Sigmoid colon (tissue), 7 donors: ENCODE data around the gene CPXM2. TPM values are rescaled to one million over a fixed set of nuclear protein-coding genes. Genes with fewer than 3 reads are reported as not detected.

Source experiments
- DNase-seq: peaks from one replicate; pipeline ENCODE4 v3.0.0-alpha.2; 2019
- H3K27ac ChIP-seq, 4 donors: fragments of 200-600 bp; sonication (generic); one replicate each; pipeline ENCODE4 v1.5.1; 2016 to 2019; ENCODE audit warnings: mild to moderate bottlenecking in 1 of 4
- H3K27me3 ChIP-seq, 3 donors: fragments of 200-600 bp; sonication (generic); one replicate each; pipeline ENCODE4 v1.5.1; 2019; ENCODE audit warnings: mild to moderate bottlenecking in 1 of 3
- H3K36me3 ChIP-seq, 4 donors: fragments of 200-600 bp; sonication (generic); one replicate each; pipeline ENCODE4 v1.5.1; 2016 to 2019
- H3K4me1 ChIP-seq, 4 donors: fragments of 200-600 bp; sonication (generic); one replicate each; pipeline ENCODE4 v1.5.1; 2017 to 2019
- H3K4me3 ChIP-seq, 4 donors: fragments of 200-600 bp; sonication (generic); one replicate each; pipeline ENCODE4 v1.5.1; 2017 to 2019; ENCODE audit warnings: mild to moderate bottlenecking in 2 of 4, moderate library complexity in 1 of 4
- H3K9me3 ChIP-seq, 4 donors: fragments of 200-600 bp in 3 of 4; sonication (generic) in 3 of 4; one replicate each; pipeline versions ENCODE4 v1.5.1 to v1.6.1; 2013 to 2019
- EP300 ChIP-seq, 4 donors: sonication (generic); formaldehyde crosslinking; IDR thresholded peaks; one replicate each; pipeline ENCODE4 v1.6.1; 2017; ENCODE audit warnings: antibody characterized with exemption in 4 of 4
- POLR2A ChIP-seq, 2 donors: fragments of 450-650 bp; IDR thresholded peaks; one replicate each; pipeline ENCODE4 v1.6.1; 2016; ENCODE audit warnings: antibody characterized with exemption in 2 of 2, mild to moderate bottlenecking in 2 of 2, moderate library complexity in 2 of 2
- POLR2AphosphoS5 ChIP-seq, 4 donors: sonication (generic); formaldehyde crosslinking; IDR thresholded peaks; one replicate each; pipeline ENCODE4 v1.6.1; 2017; ENCODE audit warnings: antibody characterized with exemption in 4 of 4
- WGBS, 2 donors: extraction: QIAGEN DNeasy Blood & Tissue Kit; methylation state at CpG; one replicate each; pipeline ENCODE4 v1.1.7; 2013; 5-methylcytosine and 5-hydroxymethylcytosine counted together
- intact Hi-C: fragments of 100-400 bp; cut with DNase I; formaldehyde crosslinking; loops from one replicate; pipeline ENCODE4 v1.15.1; 2023
- polyA plus RNA-seq, 3 donors: library from polyadenylated mRNA; stranded (reverse); fragments of 200-250 nt; gene quantifications; one replicate each; pipeline ENCODE4 v1.2.3, GENCODE V29; 2013
- total RNA-seq, 4 donors: library from RNA; depleted of rRNA; stranded (reverse); fragments of >200 nt; gene quantifications; one replicate each; pipeline ENCODE4 v1.1.0, GENCODE V29; 2016
- TF ChIP-seq, protein P1 (sequence below), 4 experiments: fragments of 450-650 bp in 3 of 4; fragments of 200-600 bp in 1 of 4; IDR thresholded peaks; one replicate each; pipeline ENCODE4 v1.5.1; 2016 to 2019; ENCODE audit warnings: antibody characterized with exemption in 4 of 4, mild to moderate bottlenecking in 3 of 4, moderate library complexity in 2 of 4
- donor health status: healthy with polysubstance abuse.
- donor health status: Bipolar disorder and iron deficiency.
- donor health status: healthy.

Gene CPXM2
- total and polyA plus RNA-seq, 7 donors, result 0.69 to 153 (median 48.5) TPM

DNA sequence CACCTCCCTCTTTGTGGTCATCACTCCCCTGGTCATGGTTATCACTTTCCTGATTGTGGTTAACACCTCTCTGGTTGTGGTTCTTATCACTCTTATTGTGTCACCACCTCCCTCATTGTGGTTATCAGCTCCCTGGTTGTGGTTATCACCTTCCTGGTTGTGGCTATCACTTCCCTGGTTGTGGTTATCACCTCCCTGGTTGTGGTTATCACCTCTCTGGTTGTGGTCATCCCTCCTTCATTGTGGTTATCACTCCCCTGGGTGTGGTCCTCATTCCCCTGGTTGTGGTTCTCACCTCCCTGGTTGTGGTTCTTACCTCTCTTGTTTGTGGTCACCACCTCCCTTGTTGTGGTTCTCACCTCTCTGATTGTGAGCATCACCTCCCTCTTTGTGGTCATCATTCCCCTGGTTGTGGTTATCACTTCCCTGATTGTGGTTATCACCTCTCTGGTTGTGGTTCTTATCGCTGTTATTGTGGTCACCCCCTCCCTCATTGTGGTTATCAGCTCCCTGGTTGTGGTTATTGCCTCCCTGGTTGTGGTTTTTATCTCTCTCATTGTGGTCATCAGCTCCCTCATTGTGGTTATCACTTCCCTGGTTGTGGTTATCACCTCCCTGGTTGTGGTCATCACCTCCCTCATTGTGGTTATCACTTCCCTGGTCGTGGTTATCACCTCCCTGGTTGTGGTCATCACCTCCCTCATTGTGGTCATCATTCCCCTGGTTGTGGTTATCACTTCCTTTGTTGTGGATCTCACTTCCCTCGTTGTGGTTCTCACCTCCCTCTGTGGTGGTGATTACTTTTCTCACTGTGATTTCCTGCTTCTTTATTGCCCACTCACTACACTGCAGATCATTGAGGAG, 118.7 kb downstream of the CPXM2 start:
- DNase-seq, result peak; percentile 12
- H3K27ac ChIP-seq, result peak overlapping the region in 1 of 4 donors; percentile 1
- peaks cover 0 to 32% (median 9%) of the 10 kb centered on the region in 4 donors for H3K36me3 ChIP-seq
- TF ChIP-seq EP300 (IDR thresholded peaks at IDR 0.05) (no peak), POLR2A (IDR thresholded peaks at IDR 0.05) (no peak), POLR2AphosphoS5 (IDR thresholded peaks at IDR 0.05) (no peak)
- TF ChIP-seq, protein P1, sequence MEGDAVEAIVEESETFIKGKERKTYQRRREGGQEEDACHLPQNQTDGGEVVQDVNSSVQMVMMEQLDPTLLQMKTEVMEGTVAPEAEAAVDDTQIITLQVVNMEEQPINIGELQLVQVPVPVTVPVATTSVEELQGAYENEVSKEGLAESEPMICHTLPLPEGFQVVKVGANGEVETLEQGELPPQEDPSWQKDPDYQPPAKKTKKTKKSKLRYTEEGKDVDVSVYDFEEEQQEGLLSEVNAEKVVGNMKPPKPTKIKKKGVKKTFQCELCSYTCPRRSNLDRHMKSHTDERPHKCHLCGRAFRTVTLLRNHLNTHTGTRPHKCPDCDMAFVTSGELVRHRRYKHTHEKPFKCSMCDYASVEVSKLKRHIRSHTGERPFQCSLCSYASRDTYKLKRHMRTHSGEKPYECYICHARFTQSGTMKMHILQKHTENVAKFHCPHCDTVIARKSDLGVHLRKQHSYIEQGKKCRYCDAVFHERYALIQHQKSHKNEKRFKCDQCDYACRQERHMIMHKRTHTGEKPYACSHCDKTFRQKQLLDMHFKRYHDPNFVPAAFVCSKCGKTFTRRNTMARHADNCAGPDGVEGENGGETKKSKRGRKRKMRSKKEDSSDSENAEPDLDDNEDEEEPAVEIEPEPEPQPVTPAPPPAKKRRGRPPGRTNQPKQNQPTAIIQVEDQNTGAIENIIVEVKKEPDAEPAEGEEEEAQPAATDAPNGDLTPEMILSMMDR (IDR thresholded peaks at IDR 0.05), result no peak
- intact Hi-C loops, result loop anchor here (5.0 to 10.0 kb wide), 2 partner anchors 92 to 119 kb away; partner anchors contain the start of gene CPXM2
- no peaks in the 10 kb centered on the region for H3K27me3 ChIP-seq
- peaks cover 0 to 21% (median 15%) of the 10 kb centered on the region in 4 donors for H3K4me1 ChIP-seq
- no peak overlapping the region for H3K4me3 ChIP-seq
- WGBS, 2 donors, result 39 to 42% methylated on average over 3 of the region's 3 CpGs
- no peaks in the 10 kb centered on the region for H3K9me3 ChIP-seq

DNA sequence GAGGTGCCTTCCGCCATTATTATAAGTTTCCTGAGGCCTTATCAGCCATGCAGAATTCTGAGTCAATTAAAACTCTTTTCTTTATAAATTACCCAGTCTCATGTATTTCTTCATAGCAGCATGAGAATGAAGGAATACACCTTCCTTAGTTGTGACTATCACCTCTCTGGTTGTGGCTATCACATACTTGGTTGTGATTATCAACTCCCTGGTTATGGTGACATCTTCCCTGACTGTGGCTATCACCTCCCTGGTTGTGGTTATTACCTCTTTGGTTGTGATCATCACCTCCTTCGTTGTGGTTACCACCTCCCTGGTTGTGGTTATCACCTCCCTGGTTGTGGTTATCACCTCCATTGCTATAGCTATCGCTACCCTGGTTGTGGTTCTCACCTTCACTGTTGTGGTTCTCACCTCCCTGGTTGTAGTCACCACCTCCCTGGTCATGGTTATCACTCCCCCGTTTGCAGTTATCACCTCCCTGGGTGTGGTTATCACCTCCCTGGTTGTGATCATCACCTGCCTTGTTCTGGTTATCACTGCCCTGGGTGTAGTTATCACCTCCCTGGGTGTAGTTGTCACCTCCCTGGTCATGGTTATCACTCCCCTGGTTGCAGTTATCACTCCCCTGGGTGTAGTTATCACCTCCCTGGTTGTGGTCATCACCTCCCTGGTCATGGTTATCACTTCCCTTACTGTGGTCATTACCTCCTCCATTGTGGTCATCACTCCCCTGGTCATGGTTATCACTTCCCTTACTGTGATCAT, 119.5 kb downstream of the CPXM2 start:
- no peaks in the 10 kb centered on the region for H3K9me3 ChIP-seq
- no peak overlapping the region for H3K4me3 ChIP-seq
- no peaks in the 10 kb centered on the region for H3K27me3 ChIP-seq
- H3K4me1 ChIP-seq, result peaks cover 0 to 20% (median 18%) of the 10 kb centered on the region in 4 donors
- WGBS, 2 donors, result 73 to 77% methylated on average over 4 of the region's 4 CpGs
- peaks cover 0 to 39% (median 9%) of the 10 kb centered on the region in 4 donors for H3K36me3 ChIP-seq
- no peak overlapping the region for H3K27ac ChIP-seq
- peak; percentile 6 for DNase-seq
- intact Hi-C loops, result loop anchor here (5.0 to 10.0 kb wide), 2 partner anchors 93 to 120 kb away; partner anchors contain the start of gene CPXM2
- TF ChIP-seq EP300 (IDR thresholded peaks at IDR 0.05), result no peak
- TF ChIP-seq POLR2A (IDR thresholded peaks at IDR 0.05), result no peak
- TF ChIP-seq POLR2AphosphoS5 (IDR thresholded peaks at IDR 0.05), result no peak
- TF ChIP-seq, protein P1 (IDR thresholded peaks at IDR 0.05), result no peak

DNA sequence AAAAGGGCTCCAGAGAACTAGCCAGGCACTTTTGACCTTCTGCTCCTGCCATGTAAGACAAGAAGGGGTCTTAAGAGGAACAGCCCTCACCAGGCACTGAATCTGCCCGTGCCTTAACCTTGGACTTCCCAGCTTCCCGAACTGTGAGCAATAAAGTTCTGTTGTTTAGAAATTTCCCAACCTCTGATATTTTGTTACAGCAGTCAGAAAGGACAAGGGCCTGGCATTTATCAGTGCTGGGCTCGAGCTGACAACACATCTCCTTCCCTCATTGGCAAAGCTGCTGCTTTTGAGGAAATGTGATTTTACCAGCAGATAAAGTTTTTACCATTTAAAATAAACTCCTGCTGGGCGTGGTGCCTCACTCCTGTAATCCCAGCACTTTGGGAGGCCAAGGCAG, 122.0 kb downstream of the CPXM2 start:
- H3K4me1 ChIP-seq, result peaks cover 0 to 32% (median 23%) of the 10 kb centered on the region in 4 donors
- peak; percentile 85 to 93 (median 89) for TF ChIP-seq POLR2AphosphoS5 (IDR thresholded peaks at IDR 0.05)
- peak; percentile 25 to 80 (median 61) for TF ChIP-seq EP300 (IDR thresholded peaks at IDR 0.05)
- TF ChIP-seq POLR2A (IDR thresholded peaks at IDR 0.05), result no peak
- TF ChIP-seq, protein P1 (IDR thresholded peaks at IDR 0.05), result no peak
- peaks cover 4 to 46% (median 9%) of the 10 kb centered on the region in 4 donors for H3K36me3 ChIP-seq
- H3K4me3 ChIP-seq, result no peak overlapping the region
- no peaks in the 10 kb centered on the region for H3K9me3 ChIP-seq
- DNase-seq, result peak; percentile 80
- intact Hi-C loops, result loop anchor here (2.0 to 10.0 kb wide), 3 partner anchors 95 to 189 kb away; partner anchors contain the start of gene CPXM2
- H3K27ac ChIP-seq, result peak overlapping the region in 3 of 4 donors; percentile 67 to 79 (median 67)
- H3K27me3 ChIP-seq, result no peaks in the 10 kb centered on the region
- WGBS, 2 donors, result 18 to 37% methylated on average over 4 of the region's 4 CpGs

DNA sequence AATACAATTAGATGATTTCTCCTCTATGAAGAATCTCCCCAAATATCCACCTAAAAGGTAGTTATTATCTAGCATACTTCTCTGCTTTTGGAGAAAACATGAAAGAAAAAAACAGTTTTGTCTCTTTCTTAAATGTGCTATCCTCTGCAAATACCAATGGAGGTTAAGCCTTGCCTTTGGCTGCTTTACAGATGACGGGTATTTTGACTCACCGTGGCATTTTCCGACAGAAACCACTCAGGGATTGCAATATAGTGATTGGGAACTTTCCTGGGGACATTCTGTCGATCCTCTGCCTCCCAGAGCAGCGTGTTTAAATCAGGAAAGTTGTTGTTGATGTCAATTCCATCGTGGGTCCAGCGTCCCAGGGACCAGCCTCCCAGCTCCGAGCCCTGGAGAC, 124.8 kb downstream of the CPXM2 start:
- intact Hi-C loops, result no loop called here
- H3K36me3 ChIP-seq, result peaks cover 4 to 66% (median 5%) of the 10 kb centered on the region in 4 donors
- 80 to 86% methylated on average over 8 of the region's 8 CpGs for WGBS, 2 donors
- H3K9me3 ChIP-seq, result no peaks in the 10 kb centered on the region
- TF ChIP-seq POLR2A (IDR thresholded peaks at IDR 0.05) (no peak), EP300 (IDR thresholded peaks at IDR 0.05) (no peak), POLR2AphosphoS5 (IDR thresholded peaks at IDR 0.05) (no peak)
- TF ChIP-seq, protein P1 (IDR thresholded peaks at IDR 0.05), result no peak
- H3K27me3 ChIP-seq, result no peaks in the 10 kb centered on the region
- H3K4me3 ChIP-seq, result no peak overlapping the region
- peak overlapping the region in 3 of 4 donors; percentile 12 to 36 (median 25) for H3K27ac ChIP-seq
- peaks cover 0 to 32% (median 23%) of the 10 kb centered on the region in 4 donors for H3K4me1 ChIP-seq
- DNase-seq, result peak; percentile 29
